Keratinocyte (primary cell): ENCODE results near the gene KREMEN1.

Experiments used
- EZH2 ChIP-seq: IDR thresholded peaks from one replicate; pipeline ENCODE4 v1.6.1; 2012; ENCODE audit warnings: inconsistent platforms, mild to moderate bottlenecking, low read length, moderate library complexity
- TF ChIP-seq, protein P1 (sequence below), 3 experiments: IDR thresholded peaks in 1 of 3; conservative IDR thresholded peaks in 1 of 3; optimal IDR thresholded peaks in 1 of 3; 2 replicates in 2 of 3; 3 replicates in 1 of 3; pipeline versions ENCODE3 to v1.5.1; 2011; ENCODE audit warnings: low read length in 3 of 3, mild to moderate bottlenecking in 3 of 3, moderate library complexity in 2 of 3, control low read depth in 1 of 3, inconsistent platforms in 1 of 3; ENCODE audit not compliant: insufficient read depth in 2 of 3; ENCODE audit errors: extremely low read depth in 1 of 3

DNA sequence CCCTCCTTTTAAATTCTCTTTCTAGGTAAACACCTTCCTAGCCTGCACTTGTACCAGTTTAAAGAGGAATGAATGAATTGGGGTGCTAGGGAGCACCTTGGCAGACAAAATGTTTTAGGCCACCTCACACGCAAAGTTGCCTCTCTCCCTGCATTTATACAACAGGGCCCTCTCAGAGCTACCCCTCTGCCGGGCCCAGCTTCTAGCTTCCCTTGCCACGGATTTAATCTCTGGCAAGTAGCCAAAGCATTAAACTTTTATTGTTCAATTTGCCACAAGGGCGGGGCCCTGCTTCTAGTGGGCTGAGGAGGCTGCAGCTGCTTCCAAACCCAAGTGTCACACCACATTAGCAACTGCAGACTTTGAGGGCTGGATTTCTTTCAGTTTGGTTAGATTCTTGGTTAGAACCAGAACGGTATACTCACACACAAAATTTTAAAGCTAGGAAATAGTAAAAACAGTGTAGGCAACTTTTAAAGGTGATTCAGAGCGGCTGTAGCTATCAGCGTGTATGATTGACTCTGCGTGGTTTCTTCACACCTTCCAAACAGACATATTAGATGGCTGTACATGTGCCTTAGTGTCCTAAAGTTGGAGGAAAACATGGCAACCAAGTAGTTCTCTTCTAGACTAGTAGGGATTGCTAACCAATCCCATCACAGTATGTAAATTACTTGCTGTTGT, 6.5 kb downstream of the KREMEN1 start:
- TF ChIP-seq, protein P1, sequence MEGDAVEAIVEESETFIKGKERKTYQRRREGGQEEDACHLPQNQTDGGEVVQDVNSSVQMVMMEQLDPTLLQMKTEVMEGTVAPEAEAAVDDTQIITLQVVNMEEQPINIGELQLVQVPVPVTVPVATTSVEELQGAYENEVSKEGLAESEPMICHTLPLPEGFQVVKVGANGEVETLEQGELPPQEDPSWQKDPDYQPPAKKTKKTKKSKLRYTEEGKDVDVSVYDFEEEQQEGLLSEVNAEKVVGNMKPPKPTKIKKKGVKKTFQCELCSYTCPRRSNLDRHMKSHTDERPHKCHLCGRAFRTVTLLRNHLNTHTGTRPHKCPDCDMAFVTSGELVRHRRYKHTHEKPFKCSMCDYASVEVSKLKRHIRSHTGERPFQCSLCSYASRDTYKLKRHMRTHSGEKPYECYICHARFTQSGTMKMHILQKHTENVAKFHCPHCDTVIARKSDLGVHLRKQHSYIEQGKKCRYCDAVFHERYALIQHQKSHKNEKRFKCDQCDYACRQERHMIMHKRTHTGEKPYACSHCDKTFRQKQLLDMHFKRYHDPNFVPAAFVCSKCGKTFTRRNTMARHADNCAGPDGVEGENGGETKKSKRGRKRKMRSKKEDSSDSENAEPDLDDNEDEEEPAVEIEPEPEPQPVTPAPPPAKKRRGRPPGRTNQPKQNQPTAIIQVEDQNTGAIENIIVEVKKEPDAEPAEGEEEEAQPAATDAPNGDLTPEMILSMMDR (optimal IDR thresholded peaks at IDR 0.05 in 1 of 3, IDR thresholded peaks at IDR 0.05 in 1 of 3, conservative IDR thresholded peaks at IDR 0.05 in 1 of 3; ENCODE audit: extremely low read depth in 1 of 3, insufficient read depth in 2 of 3, low read length in 3 of 3) = no peak
- TF ChIP-seq EZH2 = no peak
